Gastrocnemius medialis (tissue), 4 donors: ENCODE results near the gene OR51S1.

ENCODE experiments used
- CTCF ChIP-seq, 5 experiments: fragments of 450-650 bp in 3 of 5; fragments of 200-600 bp in 2 of 5; sonication (generic) in 2 of 5; IDR thresholded peaks in 4 of 5; conservative IDR thresholded peaks in 1 of 5; 1 replicate in 4 of 5; 2 replicates in 1 of 5; pipeline ENCODE4 v1.5.1; 2016 to 2019; ENCODE audit warnings: antibody characterized with exemption in 5 of 5, mild to moderate bottlenecking in 3 of 5, moderate library complexity in 3 of 5
- POLR2A ChIP-seq, 2 donors: fragments of 450-650 bp; IDR thresholded peaks; one replicate each; pipeline ENCODE4 v1.6.1; 2017; ENCODE audit warnings: antibody characterized with exemption in 2 of 2, mild to moderate bottlenecking in 2 of 2, moderate library complexity in 2 of 2

DNA sequence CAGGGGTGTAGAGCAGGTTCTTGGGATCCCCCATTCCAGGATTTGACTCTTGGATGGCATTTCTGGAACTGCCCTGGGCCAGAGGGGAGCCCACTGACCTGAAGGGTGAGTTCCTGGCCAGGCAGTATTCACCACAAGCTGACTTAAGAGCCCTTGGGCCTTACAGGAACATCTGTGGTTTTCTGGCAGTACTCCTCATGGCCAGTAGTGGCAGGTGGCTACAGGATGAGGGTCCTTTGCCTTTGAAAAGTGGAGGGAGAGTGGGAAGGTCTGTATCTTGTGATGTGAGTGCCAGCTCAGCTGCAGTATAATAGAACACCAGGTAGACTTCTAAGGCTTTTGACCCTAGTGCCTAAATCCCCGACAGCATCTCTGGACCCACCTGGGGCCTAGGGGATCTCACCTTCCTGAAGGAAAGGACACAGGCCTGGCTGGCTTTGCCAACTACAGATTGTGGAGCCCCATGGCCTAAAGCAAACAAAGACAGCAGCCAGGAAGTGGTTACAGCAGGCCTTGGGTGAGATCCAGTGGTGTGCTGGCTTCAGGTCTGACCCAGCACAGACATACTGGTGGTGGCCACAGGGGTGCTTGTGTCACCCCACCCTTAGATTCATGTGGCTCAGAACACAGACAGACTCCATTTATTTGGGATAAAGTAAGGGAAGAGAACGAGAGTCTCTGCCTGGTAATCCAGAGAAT lies 9.0 kb downstream of the OR51S1 start:
- TF ChIP-seq CTCF (IDR thresholded peaks at IDR 0.05 in 4 of 5, conservative IDR thresholded peaks at IDR 0.05 in 1 of 5) (no peak), POLR2A (IDR thresholded peaks at IDR 0.05) (no peak)
